Neutrophil (primary cell): Measurements from ENCODE around the gene TRIML2.
"Not testable (repeated sequence)": the region's sequence is repeated elsewhere in the genome, so short reads cannot be mapped to it uniquely, and the experiment has no call there.

Experiments used
- H3K27ac ChIP-seq: fragments of 200-600 bp; sonication (generic); 2 replicates; pipeline ENCODE4 v1.5.1; 2016; ENCODE audit warnings: mild to moderate bottlenecking, moderate library complexity
- H3K27me3 ChIP-seq: fragments of 200-600 bp; sonication (generic); 2 replicates; pipeline ENCODE4 v1.6.0; 2016; ENCODE audit warnings: mild to moderate bottlenecking
- H3K36me3 ChIP-seq: fragments of 200-600 bp; sonication (generic); 2 replicates; pipeline ENCODE4 v1.5.1; 2017
- H3K4me1 ChIP-seq, 2 experiments: fragments of 200-600 bp in 1 of 2; sonication (generic) in 1 of 2; 1 replicate in 1 of 2; 2 replicates in 1 of 2; pipeline versions ENCODE4 v1.5.1 to v1.6.1; 2013 to 2016; ENCODE audit warnings: low read depth in 1 of 2, low read length in 1 of 2, mild to moderate bottlenecking in 1 of 2, moderate library complexity in 1 of 2; ENCODE audit not compliant: control insufficient read depth in 1 of 2, insufficient read depth in 1 of 2
- H3K4me3 ChIP-seq, 2 experiments: fragments of 200-600 bp in 1 of 2; sonication (generic) in 1 of 2; 1 replicate in 1 of 2; 2 replicates in 1 of 2; pipeline ENCODE4 v1.5.1; 2013 to 2016; ENCODE audit warnings: low read depth in 1 of 2, low read length in 1 of 2, mild to moderate bottlenecking in 1 of 2, moderate library complexity in 1 of 2
- H3K9me3 ChIP-seq: fragments of 200-600 bp; sonication (generic); 2 replicates; pipeline ENCODE4 v1.5.1; 2016
- CTCF ChIP-seq: fragments of 200-600 bp; sonication (generic); IDR thresholded peaks from 2 replicates; pipeline ENCODE4 v1.5.1; 2016; ENCODE audit warnings: antibody characterized with exemption

Gene TRIML2

DNA sequence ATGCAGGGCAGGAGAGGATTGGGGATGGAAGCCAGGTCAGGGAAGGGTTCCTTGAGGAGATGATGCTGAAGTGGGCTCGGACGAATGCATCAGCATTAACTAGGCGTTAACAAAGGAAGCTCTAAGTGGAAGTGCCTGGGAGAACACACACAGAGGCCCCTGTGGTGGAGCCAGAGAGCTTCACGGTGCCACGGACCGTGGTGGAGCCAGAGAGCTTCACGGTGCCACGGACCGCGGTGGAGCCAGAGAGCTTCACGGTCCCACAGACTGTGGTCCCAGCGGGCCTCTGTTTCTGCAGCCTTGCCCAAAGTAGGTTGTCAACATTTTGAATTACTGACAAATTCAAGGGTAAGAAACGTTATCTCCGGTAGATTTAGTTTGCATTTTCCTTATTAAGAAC, 48.3 kb downstream of the TRIML2 start:
- no peak overlapping the region for H3K27ac ChIP-seq
- no peak for TF ChIP-seq CTCF
- no peaks in the 10 kb centered on the region for H3K27me3 ChIP-seq
- H3K36me3 ChIP-seq = no peaks in the 10 kb centered on the region
- H3K4me1 ChIP-seq = no peaks in the 10 kb centered on the region
- no peaks in the 10 kb centered on the region for H3K9me3 ChIP-seq
- no peak overlapping the region for H3K4me3 ChIP-seq

GRCh38 chr4:188053302-188053701, 56.1 kb downstream of the TRIML2 start:
- Histone ChIP-seq H3K36me3 (no peaks in the 10 kb centered on the region), H3K27ac (no peak overlapping the region), H3K4me3 (no peak overlapping the region), H3K27me3 (no peaks in the 10 kb centered on the region), H3K4me1 (no peaks in the 10 kb centered on the region), H3K9me3 (no peaks in the 10 kb centered on the region)
- TF ChIP-seq CTCF = no peak

DNA sequence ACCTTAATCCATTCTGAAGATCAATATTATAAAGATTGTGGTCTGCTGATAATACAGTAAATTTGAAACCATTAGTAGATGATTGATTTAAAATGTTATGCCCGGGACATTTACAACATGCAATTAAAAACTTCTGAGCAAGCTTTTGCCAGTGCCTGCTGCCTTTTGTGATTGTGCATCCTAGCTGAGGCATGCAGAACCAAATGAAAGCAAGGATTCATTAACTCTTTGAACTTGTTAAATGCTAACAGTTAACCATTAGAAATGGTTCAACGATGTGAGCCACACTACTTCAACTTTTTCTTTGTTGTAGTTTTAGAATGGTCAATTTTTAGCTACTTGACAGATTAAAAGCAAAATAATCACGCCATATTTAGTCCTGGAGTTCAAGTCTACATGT, 62.7 kb downstream of the TRIML2 start:
- H3K27ac ChIP-seq = no peak overlapping the region
- H3K4me1 ChIP-seq = no peaks in the 10 kb centered on the region
- H3K9me3 ChIP-seq = no peaks in the 10 kb centered on the region
- TF ChIP-seq CTCF = no peak
- no peaks in the 10 kb centered on the region for H3K27me3 ChIP-seq
- no peaks in the 10 kb centered on the region for H3K36me3 ChIP-seq
- no peak overlapping the region for H3K4me3 ChIP-seq

DNA sequence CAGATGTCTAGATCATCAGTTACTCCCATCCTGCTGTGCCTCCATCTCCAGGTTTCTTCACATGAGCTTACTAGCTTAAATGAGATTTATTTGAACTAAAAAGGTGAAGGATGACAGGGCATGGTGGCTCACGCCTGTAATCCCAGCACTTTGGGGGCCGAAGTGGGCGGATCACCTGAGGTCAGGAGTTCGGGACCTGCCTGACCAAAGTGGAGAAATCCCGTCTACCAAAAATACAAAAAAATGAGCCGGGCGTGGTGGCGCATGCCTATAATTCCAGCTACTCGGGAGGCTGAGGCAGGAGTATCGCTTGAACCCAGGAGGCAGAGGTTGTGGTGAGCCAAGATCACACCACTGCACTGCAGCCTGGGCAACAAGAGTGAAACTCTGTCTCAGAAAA, 63.9 kb downstream of the TRIML2 start:
- not testable (repeated sequence) for H3K36me3 ChIP-seq, H3K4me3 ChIP-seq, H3K27ac ChIP-seq, H3K9me3 ChIP-seq, H3K4me1 ChIP-seq, H3K27me3 ChIP-seq

GRCh38 chr4:188043154-188043553, 66.2 kb downstream of the TRIML2 start:
- no peak for TF ChIP-seq CTCF
- H3K27ac ChIP-seq = no peak overlapping the region
- H3K4me1 ChIP-seq = no peaks in the 10 kb centered on the region
- no peaks in the 10 kb centered on the region for H3K36me3 ChIP-seq
- no peaks in the 10 kb centered on the region for H3K27me3 ChIP-seq
- no peaks in the 10 kb centered on the region for H3K9me3 ChIP-seq
- no peak overlapping the region for H3K4me3 ChIP-seq

DNA sequence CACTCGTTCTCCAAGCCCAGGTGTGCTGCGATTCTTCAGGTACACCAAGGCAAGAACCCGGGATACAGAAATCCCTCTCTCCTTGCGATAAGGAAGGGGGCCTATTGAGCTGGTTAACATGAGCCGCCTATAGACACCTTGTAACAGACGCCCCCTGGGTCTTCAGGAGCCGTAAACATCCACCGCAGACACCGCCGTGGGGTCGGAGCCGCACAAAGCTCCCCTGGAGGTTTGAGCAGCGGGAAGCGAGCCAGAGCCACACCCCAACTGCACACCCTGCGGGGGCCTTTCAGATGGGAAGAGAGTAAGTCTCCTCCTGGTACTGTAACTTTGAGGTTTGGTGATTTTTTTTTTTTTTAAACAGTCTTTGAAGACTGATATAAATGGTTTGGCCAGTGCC, 67.2 kb downstream of the TRIML2 start:
- TF ChIP-seq CTCF = no peak
- Histone ChIP-seq H3K27me3 (no peaks in the 10 kb centered on the region), H3K27ac (no peak overlapping the region), H3K9me3 (no peaks in the 10 kb centered on the region), H3K4me3 (no peak overlapping the region), H3K4me1 (no peaks in the 10 kb centered on the region), H3K36me3 (no peaks in the 10 kb centered on the region)
